ENCODE data around the gene DLGAP5. TPM values are rescaled to one million over a fixed set of nuclear protein-coding genes. Genes with fewer than 3 reads are reported as not detected.

Gene DLGAP5
- total and polyA plus RNA-seq, 4 donors = 0.34 to 5.0 (median 0.63) TPM

GRCh38 chr14:55152052-55152753 is 39.2 kb downstream of the DLGAP5 start:
- no peaks in the 10 kb centered on the region for H3K9me3 ChIP-seq (ENCODE audit: control insufficient read depth in 4 of 4, insufficient read depth in 3 of 4, low read length in 3 of 4)
- H3K4me3 ChIP-seq = no peak overlapping the region
- no peak for DNase-seq
- no peak for TF ChIP-seq CTCF (IDR thresholded peaks at IDR 0.05; ENCODE audit: control extremely low read depth, extremely low read depth)
- H3K9ac ChIP-seq (ENCODE audit: insufficient read depth in 1 of 2, low read length in 2 of 2) = no peak overlapping the region
- H3K36me3 ChIP-seq (ENCODE audit: control insufficient read depth in 4 of 4, insufficient read depth in 4 of 4, low read length in 4 of 4) = peaks cover 0 to 9% (median 4%) of the 10 kb centered on the region in 4 donors
- 89 to 91% methylated on average over 1 of the region's 1 CpG for WGBS, 2 donors
- no peaks in the 10 kb centered on the region for H3K4me1 ChIP-seq (ENCODE audit: control insufficient read depth in 5 of 5, insufficient read depth in 5 of 5, low read length in 5 of 5)
- no peak for ATAC-seq (ENCODE audit: insufficient read depth, low FRiP score)
- H3K27me3 ChIP-seq (ENCODE audit: control insufficient read depth in 3 of 3, insufficient read depth in 3 of 3, low read length in 2 of 3) = no peaks in the 10 kb centered on the region
- H3K27ac ChIP-seq (ENCODE audit: low read depth in 1 of 2, low read length in 1 of 2) = no peak overlapping the region

- H3K4me1 ChIP-seq (ENCODE audit: control insufficient read depth in 5 of 5, insufficient read depth in 5 of 5, low read length in 5 of 5) = no peaks in the 10 kb centered on the region
- no peak for ATAC-seq (ENCODE audit: insufficient read depth, low FRiP score)
- H3K27me3 ChIP-seq (ENCODE audit: control insufficient read depth in 3 of 3, insufficient read depth in 3 of 3, low read length in 2 of 3) = no peaks in the 10 kb centered on the region
- no peak overlapping the region for H3K9ac ChIP-seq (ENCODE audit: insufficient read depth in 1 of 2, low read length in 2 of 2)
- no peak for DNase-seq
- H3K9me3 ChIP-seq (ENCODE audit: control insufficient read depth in 4 of 4, insufficient read depth in 3 of 4, low read length in 3 of 4) = no peaks in the 10 kb centered on the region
- no peak overlapping the region for H3K27ac ChIP-seq (ENCODE audit: low read depth in 1 of 2, low read length in 1 of 2)
- TF ChIP-seq CTCF (IDR thresholded peaks at IDR 0.05; ENCODE audit: control extremely low read depth, extremely low read depth) = no peak
- 93 to 95% methylated on average over 1 of the region's 1 CpG for WGBS, 2 donors
- H3K36me3 ChIP-seq (ENCODE audit: control insufficient read depth in 4 of 4, insufficient read depth in 4 of 4, low read length in 4 of 4) = peaks cover 0 to 9% (median 5%) of the 10 kb centered on the region in 4 donors
- H3K4me3 ChIP-seq = no peak overlapping the region
These were observed 39.8 kb downstream of the DLGAP5 start for GRCh38 chr14:55151601-55152000.

GRCh38 chr14:55146425-55146824 is 45.0 kb downstream of the DLGAP5 start:
- H3K9ac ChIP-seq (ENCODE audit: insufficient read depth in 1 of 2, low read length in 2 of 2) = no peak overlapping the region
- no peak for TF ChIP-seq CTCF (IDR thresholded peaks at IDR 0.05; ENCODE audit: control extremely low read depth, extremely low read depth)
- no peaks in the 10 kb centered on the region for H3K4me1 ChIP-seq (ENCODE audit: control insufficient read depth in 5 of 5, insufficient read depth in 5 of 5, low read length in 5 of 5)
- no peak overlapping the region for H3K4me3 ChIP-seq
- H3K36me3 ChIP-seq (ENCODE audit: control insufficient read depth in 4 of 4, insufficient read depth in 4 of 4, low read length in 4 of 4) = peaks cover 9 to 21% (median 9%) of the 10 kb centered on the region in 4 donors
- DNase-seq (no peak), ATAC-seq (ENCODE audit: insufficient read depth, low FRiP score) (no peak)
- no peaks in the 10 kb centered on the region for H3K27me3 ChIP-seq (ENCODE audit: control insufficient read depth in 3 of 3, insufficient read depth in 3 of 3, low read length in 2 of 3)
- H3K27ac ChIP-seq (ENCODE audit: low read depth in 1 of 2, low read length in 1 of 2) = no peak overlapping the region
- WGBS, 2 donors = 70 to 71% methylated on average over 2 of the region's 2 CpGs
- H3K9me3 ChIP-seq (ENCODE audit: control insufficient read depth in 4 of 4, insufficient read depth in 3 of 4, low read length in 3 of 4) = no peaks in the 10 kb centered on the region

Data from lung (tissue), 12 donors.